GM12878 (cell line): ENCODE results near the gene PRTFDC1. TPM values are rescaled to one million over a fixed set of nuclear protein-coding genes. Genes with fewer than 3 reads are reported as not detected.

Source experiments
- ATAC-seq: fragments of 200-7000 bp; cut with Tn5 transposase; 3 replicates; pipeline ENCODE4 v1.9.1; 2020; ENCODE audit warnings: mild to moderate bottlenecking, moderate library complexity
- BruUV-seq: library from RNA; stranded (reverse); fragments of 400-500 nt; replicated peaks from 2 replicates; lab custom pipeline; 2021; lab: Mats Ljungman, UMichigan
- CTCF ChIA-PET: fragments of 300-600 bp; sonication (Branson Sonifier 250); formaldehyde crosslinking; extraction: SDS; loops from one replicate; lab custom pipeline; 2021; ENCODE audit warnings: inconsistent platforms; lab: Yijun Ruan, JAX
- POLR2A ChIA-PET: fragments of 350-600 bp; formaldehyde crosslinking; extraction: SDS; loops from one replicate; lab custom pipeline; 2021; ENCODE audit warnings: inconsistent platforms; lab: Charles Lee
- RAD21 ChIA-PET: fragments of 300-600 bp; sonication (Branson Sonifier 250); formaldehyde crosslinking; loops from one replicate; lab custom pipeline; 2023; ENCODE audit warnings: antibody characterized with exemption; ENCODE audit not compliant: unreplicated experiment; lab: Charles Lee
- SMC1A ChIA-PET: fragments of 300-600 bp; sonication (Branson Sonifier 250); formaldehyde crosslinking; loops from one replicate; lab custom pipeline; 2023; ENCODE audit not compliant: unreplicated experiment, uncharacterized antibody; lab: Charles Lee
- DNase-seq: peaks from one replicate; pipeline ENCODE4 v3.0.0-alpha.2; 2011; ENCODE audit warnings: low read depth, low spot score
- FAIRE-seq: peaks from 3 replicates; lab custom pipeline; 2011; peaks lifted over from hg19 to GRCh38; lab: Jason Lieb, UNC
- H2AFZ ChIP-seq: 2 replicates; pipeline ENCODE4 v1.6.0; 2011; ENCODE audit warnings: low read depth, low read length, control low read depth; ENCODE audit not compliant: control insufficient read depth
- H3K27ac ChIP-seq: 2 replicates; pipeline ENCODE4 v1.5.1; 2011; ENCODE audit warnings: control low read depth; ENCODE audit not compliant: control insufficient read depth, insufficient read depth
- H3K27me3 ChIP-seq, 2 experiments: replicated peaks in 1 of 2; 2 replicates each; pipeline versions ENCODE4 v1.6.0 to v1.6.1; 2011; ENCODE audit warnings: low read length in 1 of 2; ENCODE audit not compliant: control insufficient read depth in 2 of 2, insufficient read depth in 2 of 2
- H3K36me3 ChIP-seq, 2 experiments: 2 replicates each; pipeline ENCODE4 v1.5.1; 2011; ENCODE audit warnings: low read length in 1 of 2; ENCODE audit not compliant: control insufficient read depth in 2 of 2, insufficient read depth in 2 of 2
- H3K4me1 ChIP-seq: 2 replicates; pipeline ENCODE4 v1.6.1; 2011; ENCODE audit warnings: mild to moderate bottlenecking, low read length, moderate library complexity, mixed read lengths; ENCODE audit not compliant: control insufficient read depth, insufficient read depth
- H3K4me2 ChIP-seq: 2 replicates; pipeline ENCODE4 v1.6.0; 2011; ENCODE audit warnings: control low read depth; ENCODE audit not compliant: control insufficient read depth, insufficient read depth
- H3K4me3 ChIP-seq: fragments of 200-600 bp; sonication (generic); 2 replicates; pipeline ENCODE4 v1.5.1; 2016
- H3K79me2 ChIP-seq: 2 replicates; pipeline ENCODE4 v1.6.0; 2011; ENCODE audit warnings: low read length; ENCODE audit not compliant: control insufficient read depth, insufficient read depth
- H3K9ac ChIP-seq: 2 replicates; pipeline ENCODE4 v1.8.0; 2011; ENCODE audit warnings: low read length, control low read depth, mixed read lengths; ENCODE audit not compliant: control insufficient read depth, insufficient read depth
- H3K9me3 ChIP-seq: replicated peaks from 3 replicates; pipeline ENCODE4 v1.5.1; 2011; ENCODE audit warnings: mild to moderate bottlenecking, low read length; ENCODE audit not compliant: control insufficient read depth, insufficient read depth
- H4K20me1 ChIP-seq: 2 replicates; pipeline ENCODE4 v1.6.0; 2011; ENCODE audit not compliant: control insufficient read depth, insufficient read depth
- BRCA1 ChIP-seq: IDR thresholded peaks from 2 replicates; pipeline ENCODE4 v1.6.1; 2011; ENCODE audit warnings: low read depth, low read length, improper control_type of control experiment
- CBX5 ChIP-seq: sonication (generic); IDR thresholded peaks from 2 replicates; pipeline ENCODE4 v1.6.1; 2016; ENCODE audit warnings: low read depth, moderate library complexity, mild to moderate bottlenecking, inconsistent platforms
- EED ChIP-seq: sonication (generic); IDR thresholded peaks from 2 replicates; pipeline ENCODE4 v1.6.1; 2016; ENCODE audit warnings: antibody characterized with exemption, low read depth
- HDAC6 ChIP-seq: fragments of 200-600 bp; sonication (generic); IDR thresholded peaks from one replicate; pipeline ENCODE4 v1.8.0; 2017; ENCODE audit warnings: antibody characterized with exemption; ENCODE audit not compliant: unreplicated experiment
- JUND ChIP-seq: IDR thresholded peaks from 2 replicates; pipeline ENCODE4 v1.6.1; 2012; ENCODE audit warnings: low read depth, mild to moderate bottlenecking, low read length, improper control_type of control experiment, moderate library complexity
- KLF5 ChIP-seq: fragments of 450-650 bp; IDR thresholded peaks from 2 replicates; pipeline ENCODE4 v1.6.1; 2014; ENCODE audit warnings: mild to moderate bottlenecking; ENCODE audit not compliant: partially characterized antibody
- MEF2B ChIP-seq: fragments of 450-650 bp; IDR thresholded peaks from 2 replicates; pipeline ENCODE4 v1.6.1; 2018; ENCODE audit warnings: mild to moderate bottlenecking, moderate library complexity; ENCODE audit not compliant: partially characterized antibody, poor library complexity, severe bottlenecking
- RAD21 ChIP-seq: IDR thresholded peaks from 2 replicates; pipeline ENCODE4 v1.6.1; 2011; ENCODE audit warnings: mild to moderate bottlenecking, low read depth, low read length, moderate library complexity; ENCODE audit not compliant: insufficient read depth
- TAF1 ChIP-seq: IDR thresholded peaks from 2 replicates; pipeline ENCODE4 v1.6.1; 2011; ENCODE audit warnings: mild to moderate bottlenecking, low read depth, low read length, borderline replicate concordance
- TCF7 ChIP-seq: IDR thresholded peaks from 2 replicates; pipeline ENCODE4 v1.6.1; 2014; ENCODE audit warnings: antibody characterized with exemption, borderline replicate concordance
- WGBS: methylation state at CpG from one replicate; pipeline ENCODE4 v1.1.6; 2016; ENCODE audit warnings: low lambda C conversion rate; ENCODE audit not compliant: insufficient replicate concordance, insufficient coverage; ENCODE audit errors: missing lambda C conversion rate; 5-methylcytosine and 5-hydroxymethylcytosine counted together
- in situ Hi-C: fragments of 300-500 bp; cut with MboI; formaldehyde crosslinking; loops from 9 replicates; pipeline ENCODE4 v1.14.3; 2018; ENCODE audit warnings: mixed read lengths
- intact Hi-C: fragments of 100-400 bp; cut with micrococcal nuclease; formaldehyde crosslinking; loops from one replicate; pipeline ENCODE4 v1.14.2; 2022; ENCODE audit not compliant: unreplicated experiment
- polyA plus RNA-seq, 11 experiments: library from polyadenylated mRNA; depleted of rRNA in 4 of 11; unstranded in 6 of 11; stranded (reverse) in 5 of 11; fragments of >200 nt; fragmentation: Nextera tagmentation in 4 of 11; fragmentation: Illumina TruSeq in 1 of 11; extraction: Ambion mirVana in 4 of 11; extraction: Trizol in 1 of 11; gene quantifications; 1 replicate in 1 of 11; 2 replicates in 10 of 11; pipeline versions ENCODE4 v1.2.1 to v1.2.3, GENCODE V29; 2011 to 2016; ENCODE audit warnings: inconsistent platforms in 2 of 11, missing spikeins in 2 of 11, low read depth in 1 of 11
- total RNA-seq, 4 experiments: library from RNA; depleted of rRNA in 3 of 4; stranded (reverse); fragments of >200 nt in 3 of 4; fragmentation: Illumina TruSeq in 1 of 4; extraction: Trizol in 1 of 4; gene quantifications; 2 replicates each; pipeline versions ENCODE4 v1.2.1 to v1.2.3, GENCODE V29; 2013 to 2021
- TF ChIP-seq, protein P1 (sequence below): fragments of 450-650 bp; IDR thresholded peaks from 2 replicates; pipeline ENCODE4 v1.6.1; 2018; ENCODE audit warnings: borderline replicate concordance, mild to moderate bottlenecking; ENCODE audit not compliant: partially characterized antibody

PRTFDC1 gene
- total and polyA plus RNA-seq, 10 of the 15 experiments (the other 5 are each of a cell fraction or from before 2014, with no cell fraction given), result 5.5 to 17.3 (median 11.3) TPM

DNA sequence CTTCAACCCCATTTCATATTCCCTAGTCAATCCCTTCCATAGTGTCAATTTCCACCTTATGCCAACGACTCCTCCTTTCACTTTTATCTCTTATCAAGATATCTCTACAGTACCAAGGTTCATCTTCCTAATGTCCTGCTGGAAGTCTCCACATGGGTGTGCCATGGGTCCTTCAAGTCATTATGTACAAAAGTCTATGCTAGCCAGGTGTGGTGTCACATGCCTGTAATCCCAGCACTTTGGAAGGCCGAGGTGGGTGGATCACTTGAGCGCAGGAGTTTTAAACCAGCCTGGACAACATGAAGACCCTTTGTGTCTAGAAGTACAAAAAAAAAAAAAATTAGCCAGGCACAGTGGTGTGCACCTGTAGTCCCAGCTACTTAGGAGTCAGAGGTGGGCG is 47.6 kb downstream of the PRTFDC1 start:
- Histone ChIP-seq H2AFZ (no peak overlapping the region), H3K4me1 (peaks cover 20% of the 10 kb centered on the region), H3K36me3 (no peaks in the 10 kb centered on the region), H4K20me1 (no peaks in the 10 kb centered on the region), H3K27me3 (no peaks in the 10 kb centered on the region), H3K4me2 (no peak overlapping the region), H3K79me2 (no peaks in the 10 kb centered on the region), H3K9me3 (no peaks in the 10 kb centered on the region), H3K9ac (no peak overlapping the region), H3K4me3 (no peak overlapping the region), H3K27ac (no peak overlapping the region)
- POLR2A ChIA-PET, result interaction anchor here (0.8 to 5.3 kb wide), 6 partner anchors 8 to 180 kb away, joined by 3 to 37 read pairs (median 4); partner anchors contain the start of gene ARHGAP21
- CTCF ChIA-PET, result interaction anchor here (1.4 to 1.5 kb wide), 2 partner anchors 31 to 176 kb away, joined by 3 to 5 read pairs; no protein-coding TSS in a partner anchor
- DNase-seq, result no peak
- ATAC-seq, result no peak
- RAD21 ChIA-PET, result interaction anchor here (0.6 to 6.1 kb wide), 15 partner anchors 10 to 260 kb away, joined by 3 to 193 read pairs (median 6); partner anchors contain the start of gene PRTFDC1
- TF ChIP-seq RAD21 (peak; percentile 12; the same call in 1 of the 2 replicates), CBX5 (no peak), JUND (no peak), TCF7 (no peak), MEF2B (no peak)
- in situ Hi-C loops (loop anchor here (5.0 to 25.0 kb wide), 2 partner anchors 258 to 1532 kb away; partner anchors contain the start of gene APBB1IP), intact Hi-C loops (loop anchor here (5.0 kb wide), 2 partner anchors 82 to 83 kb away; no protein-coding TSS in a partner anchor)
- FAIRE-seq, result no peak
- no TSS peak for BruUV-seq
- WGBS, result 83% methylated on average over 4 of the region's 4 CpGs
- SMC1A ChIA-PET, result interaction anchor here (1.0 to 14.7 kb wide), 8 partner anchors 17 to 179 kb away, joined by 3 to 338 read pairs (median 10); no protein-coding TSS in a partner anchor

DNA sequence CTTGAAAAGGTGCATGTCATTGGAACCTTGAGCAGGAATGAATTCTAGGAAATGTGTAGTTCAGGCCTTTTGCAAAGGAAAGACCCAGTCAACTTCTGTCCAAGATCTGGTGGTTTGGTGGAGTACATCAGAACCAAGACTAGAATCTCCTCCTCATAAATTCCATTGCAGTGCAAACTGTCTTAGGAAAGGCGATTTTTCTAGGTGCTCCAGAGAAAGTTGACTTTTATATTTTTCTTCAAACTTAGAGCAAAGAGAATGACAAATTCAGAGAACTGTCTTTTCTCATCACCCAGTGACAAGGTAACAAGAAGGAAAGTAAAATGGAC is 50.0 kb downstream of the PRTFDC1 start:
- Histone ChIP-seq H3K4me3 (no peak overlapping the region), H3K4me1 (peaks cover 20% of the 10 kb centered on the region), H3K79me2 (no peaks in the 10 kb centered on the region), H2AFZ (no peak overlapping the region), H3K9ac (peak overlapping the region; percentile 35; the same call in 1 of the 2 replicates), H3K9me3 (no peaks in the 10 kb centered on the region; the same call in 2 of the 3 replicates), H4K20me1 (no peaks in the 10 kb centered on the region), H3K27ac (peak overlapping the region; percentile 59), H3K4me2 (no peak overlapping the region), H3K36me3 (no peaks in the 10 kb centered on the region), H3K27me3 (no peaks in the 10 kb centered on the region)
- DNase-seq (no peak), ATAC-seq (no peak), FAIRE-seq (peak; percentile 68)
- in situ Hi-C loops (loop anchor here (5.0 to 25.0 kb wide), 2 partner anchors 255 to 1535 kb away; partner anchors contain the start of gene APBB1IP), intact Hi-C loops (loop anchor here (5.0 kb wide), 2 partner anchors 80 to 85 kb away; no protein-coding TSS in a partner anchor)
- BruUV-seq, result TSS peak; percentile 77
- ChIA-PET SMC1A (interaction anchor here (1.0 to 14.7 kb wide), 9 partner anchors 10 to 250 kb away, joined by 3 to 338 read pairs (median 17); no protein-coding TSS in a partner anchor), RAD21 (interaction anchor here (0.7 to 6.1 kb wide), 12 partner anchors 8 to 258 kb away, joined by 3 to 193 read pairs (median 4); partner anchors contain the start of gene PRTFDC1), CTCF (interaction anchor here (1.2 to 4.9 kb wide), 6 partner anchors 8 to 259 kb away, joined by 7 to 52 read pairs (median 13); no protein-coding TSS in a partner anchor), POLR2A (interaction anchor here (1.6 to 5.3 kb wide), 8 partner anchors 9 to 252 kb away, joined by 3 to 44 read pairs (median 10); partner anchors contain the start of gene ARHGAP21)
- TF ChIP-seq BRCA1 (no peak), KLF5 (no peak), TAF1 (no peak), EED (no peak), HDAC6 (no peak)
- TF ChIP-seq, protein P1, sequence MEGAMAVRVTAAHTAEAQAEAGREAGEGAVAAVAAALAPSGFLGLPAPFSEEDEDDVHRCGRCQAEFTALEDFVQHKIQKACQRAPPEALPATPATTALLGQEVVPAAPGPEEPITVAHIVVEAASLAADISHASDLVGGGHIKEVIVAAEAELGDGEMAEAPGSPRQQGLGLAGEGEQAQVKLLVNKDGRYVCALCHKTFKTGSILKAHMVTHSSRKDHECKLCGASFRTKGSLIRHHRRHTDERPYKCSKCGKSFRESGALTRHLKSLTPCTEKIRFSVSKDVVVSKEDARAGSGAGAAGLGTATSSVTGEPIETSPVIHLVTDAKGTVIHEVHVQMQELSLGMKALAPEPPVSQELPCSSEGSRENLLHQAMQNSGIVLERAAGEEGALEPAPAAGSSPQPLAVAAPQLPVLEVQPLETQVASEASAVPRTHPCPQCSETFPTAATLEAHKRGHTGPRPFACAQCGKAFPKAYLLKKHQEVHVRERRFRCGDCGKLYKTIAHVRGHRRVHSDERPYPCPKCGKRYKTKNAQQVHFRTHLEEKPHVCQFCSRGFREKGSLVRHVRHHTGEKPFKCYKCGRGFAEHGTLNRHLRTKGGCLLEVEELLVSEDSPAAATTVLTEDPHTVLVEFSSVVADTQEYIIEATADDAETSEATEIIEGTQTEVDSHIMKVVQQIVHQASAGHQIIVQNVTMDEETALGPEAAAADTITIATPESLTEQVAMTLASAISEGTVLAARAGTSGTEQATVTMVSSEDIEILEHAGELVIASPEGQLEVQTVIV, result no peak
- WGBS, result 33% methylated on average over 1 of the region's 1 CpG
